Lung (tissue), 12 donors: Measurements from ENCODE around the gene SYT14. TPM values are rescaled to one million over a fixed set of nuclear protein-coding genes. Genes with fewer than 3 reads are reported as not detected.

Experiments used
- ATAC-seq: fragments of 200-7000 bp; cut with Tn5 transposase; one replicate; pipeline ENCODE4 v1.9.1; 2020; ENCODE audit warnings: moderate number of reproducible peaks; ENCODE audit not compliant: insufficient read depth, low FRiP score
- DNase-seq, 3 donors: peaks; one replicate each; pipeline ENCODE4 v3.0.0-alpha.2; 2013 to 2017
- H3K27ac ChIP-seq, 2 donors: one replicate each; pipeline ENCODE4 v1.5.1; 2013; ENCODE audit warnings: mild to moderate bottlenecking in 2 of 2, moderate library complexity in 2 of 2, control low read depth in 1 of 2, inconsistent platforms in 1 of 2, low read depth in 1 of 2, low read length in 1 of 2
- H3K27me3 ChIP-seq, 3 donors: one replicate each; pipeline ENCODE4 v1.5.1; 2013; ENCODE audit warnings: low read length in 2 of 3; ENCODE audit not compliant: control insufficient read depth in 3 of 3, insufficient read depth in 3 of 3
- H3K36me3 ChIP-seq, 4 donors: one replicate each; pipeline ENCODE4 v1.5.1; 2013; ENCODE audit warnings: low read length in 4 of 4, mild to moderate bottlenecking in 1 of 4, moderate library complexity in 1 of 4; ENCODE audit not compliant: control insufficient read depth in 4 of 4, insufficient read depth in 4 of 4
- H3K4me1 ChIP-seq, 5 donors: one replicate each; pipeline ENCODE4 v1.5.1; 2013; ENCODE audit warnings: low read length in 5 of 5, mild to moderate bottlenecking in 2 of 5, moderate library complexity in 1 of 5; ENCODE audit not compliant: control insufficient read depth in 5 of 5, insufficient read depth in 5 of 5
- H3K4me3 ChIP-seq: one replicate; pipeline ENCODE4 v1.5.1; 2013; ENCODE audit warnings: mild to moderate bottlenecking, control low read depth, moderate library complexity
- H3K9ac ChIP-seq, 2 donors: one replicate each; pipeline ENCODE4 v1.5.1; 2013; ENCODE audit warnings: low read length in 2 of 2, control low read depth in 1 of 2; ENCODE audit not compliant: insufficient read depth in 1 of 2
- H3K9me3 ChIP-seq, 4 donors: one replicate each; pipeline ENCODE4 v1.5.1; 2013; ENCODE audit warnings: low read length in 3 of 4, mild to moderate bottlenecking in 1 of 4, moderate library complexity in 1 of 4; ENCODE audit not compliant: control insufficient read depth in 4 of 4, insufficient read depth in 3 of 4
- CTCF ChIP-seq: IDR thresholded peaks from 2 replicates; pipeline ENCODE4 v1.5.1; 2012; ENCODE audit warnings: mild to moderate bottlenecking; ENCODE audit errors: control extremely low read depth, extremely low read depth
- WGBS, 2 donors: extraction: QIAGEN DNeasy Blood & Tissue Kit; methylation state at CpG; one replicate each; pipeline ENCODE4 v1.1.7; 2013; 5-methylcytosine and 5-hydroxymethylcytosine counted together
- polyA plus RNA-seq, 2 donors: library from polyadenylated mRNA; stranded (reverse); fragments of 200-250 nt; gene quantifications; one replicate each; pipeline ENCODE4 v1.2.1, GENCODE V29; 2013
- total RNA-seq, 2 donors: library from RNA; depleted of rRNA in 1 of 2; stranded (reverse); fragments of >200 nt in 1 of 2; gene quantifications; one replicate each; pipeline ENCODE4 v1.2.1, GENCODE V29; 2014 to 2021
- donor health status: control.
- donor health status: control.
- donor health status: Bipolar disorder and iron deficiency.
- donor health status: healthy.
- donor health status: DM: yes; HTN: yes; CAD: no.

The SYT14 gene
- total and polyA plus RNA-seq, 4 donors, result under 0.01 to 0.23 TPM; not detected in 2

GRCh38 chr1:210053126-210053525, 115.1 kb downstream of the SYT14 start:
- no peak for TF ChIP-seq CTCF
- H3K4me1 ChIP-seq, result no peaks in the 10 kb centered on the region
- ATAC-seq (no peak), DNase-seq (no peak)
- peaks cover 0 to 1% (median 0%) of the 10 kb centered on the region in 4 donors for H3K9me3 ChIP-seq
- WGBS, 2 donors, result 67 to 83% methylated on average over 1 of the region's 1 CpG
- H3K4me3 ChIP-seq, result no peak overlapping the region
- no peak overlapping the region for H3K27ac ChIP-seq
- H3K27me3 ChIP-seq, result no peaks in the 10 kb centered on the region
- H3K9ac ChIP-seq, result no peak overlapping the region
- H3K36me3 ChIP-seq, result no peaks in the 10 kb centered on the region

- no peak overlapping the region for H3K9ac ChIP-seq
- H3K4me3 ChIP-seq, result no peak overlapping the region
- ATAC-seq, result no peak
These were observed 119.6 kb downstream of the SYT14 start for GRCh38 chr1:210057593-210057992.

GRCh38 chr1:210061992-210062391, 124.0 kb downstream of the SYT14 start:
- WGBS, 2 donors, result 40 to 71% methylated on average over 1 of the region's 1 CpG

More at GRCh38 chr1:210057593-210057992, 119.6 kb downstream of the SYT14 start:
- no peak overlapping the region for H3K27ac ChIP-seq
- no peaks in the 10 kb centered on the region for H3K4me1 ChIP-seq
- H3K27me3 ChIP-seq, result no peaks in the 10 kb centered on the region
- no peaks in the 10 kb centered on the region for H3K36me3 ChIP-seq
- no peaks in the 10 kb centered on the region for H3K9me3 ChIP-seq
- no peak for DNase-seq
- TF ChIP-seq CTCF, result no peak

More at GRCh38 chr1:210061992-210062391, 124.0 kb downstream of the SYT14 start:
- ATAC-seq (no peak), DNase-seq (no peak)
- no peaks in the 10 kb centered on the region for H3K4me1 ChIP-seq
- no peak overlapping the region for H3K9ac ChIP-seq
- no peak overlapping the region for H3K4me3 ChIP-seq
- TF ChIP-seq CTCF, result no peak
- H3K36me3 ChIP-seq, result no peaks in the 10 kb centered on the region
- H3K9me3 ChIP-seq, result no peaks in the 10 kb centered on the region
- H3K27ac ChIP-seq, result no peak overlapping the region
- H3K27me3 ChIP-seq, result no peaks in the 10 kb centered on the region
